H9 (cell line): ENCODE results near the gene TRAK1. TPM values are rescaled to one million over a fixed set of nuclear protein-coding genes. Genes with fewer than 3 reads are reported as not detected.

Source experiments
- DNase-seq: peaks from one replicate; pipeline ENCODE4 v3.0.0-alpha.2; 2017
- H2AFZ ChIP-seq: one replicate; pipeline ENCODE4 v1.6.1; 2013; ENCODE audit warnings: mild to moderate bottlenecking, low read length, control low read depth, moderate library complexity
- H2AK5ac ChIP-seq: 2 replicates; pipeline ENCODE4 v1.6.1; 2013; ENCODE audit warnings: low read length, control low read depth, mixed read lengths; ENCODE audit not compliant: insufficient read length
- H2BK120ac ChIP-seq: one replicate; pipeline ENCODE4 v1.6.1; 2013; ENCODE audit warnings: low read depth, mild to moderate bottlenecking, low read length, control low read depth, inconsistent platforms; ENCODE audit not compliant: poor library complexity, severe bottlenecking
- H2BK12ac ChIP-seq: 2 replicates; pipeline ENCODE4 v1.6.1; 2013; ENCODE audit warnings: low read length, control low read depth, mixed read lengths, low read depth; ENCODE audit not compliant: insufficient read length
- H2BK15ac ChIP-seq: 2 replicates; pipeline ENCODE4 v1.6.1; 2013; ENCODE audit warnings: low read depth, low read length, control low read depth
- H2BK20ac ChIP-seq: one replicate; pipeline ENCODE4 v1.6.1; 2013; ENCODE audit warnings: low read depth, mild to moderate bottlenecking, low read length, control low read depth, inconsistent platforms; ENCODE audit not compliant: poor library complexity, severe bottlenecking
- H2BK5ac ChIP-seq: 2 replicates; pipeline ENCODE4 v1.6.1; 2013; ENCODE audit warnings: low read length, control low read depth, mixed read lengths; ENCODE audit not compliant: insufficient read length
- H3K14ac ChIP-seq: 2 replicates; pipeline ENCODE4 v1.6.1; 2013; ENCODE audit warnings: low read length, control low read depth; ENCODE audit not compliant: insufficient read depth
- H3K18ac ChIP-seq: 2 replicates; pipeline ENCODE4 v1.6.1; 2013; ENCODE audit warnings: low read depth, mild to moderate bottlenecking, mixed read lengths, low read length, control low read depth; ENCODE audit not compliant: insufficient read length
- H3K23ac ChIP-seq: 2 replicates; pipeline ENCODE4 v1.6.1; 2013; ENCODE audit warnings: low read length, control low read depth, mixed read lengths, low read depth; ENCODE audit not compliant: insufficient read length
- H3K23me2 ChIP-seq: 2 replicates; pipeline ENCODE4 v1.6.1; 2013; ENCODE audit warnings: low read depth, mild to moderate bottlenecking, mixed read lengths, low read length, control low read depth; ENCODE audit not compliant: insufficient read length, poor library complexity, severe bottlenecking
- H3K27ac ChIP-seq: 2 replicates; pipeline ENCODE4 v1.5.1; 2013; ENCODE audit warnings: low read length, control low read depth, mixed read lengths, low read depth; ENCODE audit not compliant: insufficient read length
- H3K27me3 ChIP-seq: 2 replicates; pipeline ENCODE4 v1.6.1; 2013; ENCODE audit warnings: low read length, control low read depth, inconsistent platforms; ENCODE audit not compliant: insufficient read depth
- H3K4ac ChIP-seq: 2 replicates; pipeline ENCODE4 v1.6.1; 2013; ENCODE audit warnings: low read depth, mild to moderate bottlenecking, control low read depth, inconsistent platforms, low read length, moderate library complexity
- H3K4me1 ChIP-seq: 2 replicates; pipeline ENCODE4 v1.6.1; 2013; ENCODE audit warnings: low read length, control low read depth, inconsistent platforms; ENCODE audit not compliant: insufficient read depth
- H3K4me2 ChIP-seq: 2 replicates; pipeline ENCODE4 v1.6.1; 2013; ENCODE audit warnings: low read length, control low read depth, mixed read lengths; ENCODE audit not compliant: insufficient read length, insufficient read depth
- H3K56ac ChIP-seq: 2 replicates; pipeline ENCODE4 v1.6.1; 2013; ENCODE audit warnings: low read depth, mild to moderate bottlenecking, mixed read lengths, low read length, control low read depth; ENCODE audit not compliant: insufficient read length
- H3K79me1 ChIP-seq: 2 replicates; pipeline ENCODE4 v1.6.1; 2013; ENCODE audit warnings: low read depth, mild to moderate bottlenecking, moderate library complexity, low read length, control low read depth, inconsistent platforms; ENCODE audit not compliant: insufficient read depth, poor library complexity, severe bottlenecking
- H3K79me2 ChIP-seq: 2 replicates; pipeline ENCODE4 v1.6.1; 2013; ENCODE audit warnings: low read length, control low read depth, inconsistent platforms; ENCODE audit not compliant: insufficient read depth
- H3K9ac ChIP-seq: 2 replicates; pipeline ENCODE4 v1.6.1; 2013; ENCODE audit warnings: low read length, control low read depth, mixed read lengths; ENCODE audit not compliant: insufficient read length; ENCODE audit errors: extremely low read depth
- H3K9me3 ChIP-seq: one replicate; pipeline ENCODE4 v1.6.1; 2013; ENCODE audit warnings: low read depth, low read length, inconsistent platforms; ENCODE audit not compliant: control insufficient read depth
- H3T11ph ChIP-seq: one replicate; pipeline ENCODE4 v1.6.1; 2013; ENCODE audit warnings: mild to moderate bottlenecking, low read length, control low read depth, inconsistent platforms
- H4K20me1 ChIP-seq: one replicate; pipeline ENCODE4 v1.6.1; 2013; ENCODE audit not compliant: control insufficient read depth, insufficient read length, insufficient read depth
- H4K5ac ChIP-seq: 2 replicates; pipeline ENCODE4 v1.6.1; 2013; ENCODE audit warnings: low read depth, mild to moderate bottlenecking, mixed read lengths, low read length, control low read depth; ENCODE audit not compliant: insufficient read length
- H4K8ac ChIP-seq: replicated peaks from 2 replicates; pipeline ENCODE4 v1.6.1; 2013; ENCODE audit warnings: low read length, control low read depth, mixed read lengths, low read depth; ENCODE audit not compliant: insufficient read length
- H4K91ac ChIP-seq: 2 replicates; pipeline ENCODE4 v1.6.1; 2013; ENCODE audit warnings: low read depth, mild to moderate bottlenecking, moderate library complexity, mixed read lengths, low read length, control low read depth; ENCODE audit not compliant: insufficient read length
- H3K27ac Mint-ChIP-seq, 3 experiments: 2 replicates in 2 of 3; 3 replicates in 1 of 3; pipeline ENCODE4 v1.8.0; 2020 to 2021; ENCODE audit warnings: mixed read lengths in 3 of 3, mild to moderate bottlenecking in 1 of 3, moderate library complexity in 1 of 3
- H3K27me3 Mint-ChIP-seq: 2 replicates; pipeline ENCODE4 v1.8.0; 2021; ENCODE audit warnings: low read depth, mild to moderate bottlenecking, moderate library complexity, mixed read lengths
- H3K36me3 Mint-ChIP-seq, 3 experiments: 2 replicates in 2 of 3; 3 replicates in 1 of 3; pipeline ENCODE4 v1.8.0; 2020 to 2021; ENCODE audit warnings: low read depth in 3 of 3, mixed read lengths in 3 of 3; ENCODE audit not compliant: insufficient read depth in 1 of 3
- H3K4me1 Mint-ChIP-seq, 2 experiments: 2 replicates each; pipeline ENCODE4 v1.8.0; 2020; ENCODE audit warnings: mixed read lengths in 2 of 2
- H3K4me3 Mint-ChIP-seq, 2 experiments: 2 replicates in 1 of 2; 3 replicates in 1 of 2; pipeline ENCODE4 v1.8.0; 2020 to 2021; ENCODE audit warnings: mild to moderate bottlenecking in 2 of 2, mixed read lengths in 2 of 2, moderate library complexity in 1 of 2
- H3K9me3 Mint-ChIP-seq, 2 experiments: 2 replicates in 1 of 2; 3 replicates in 1 of 2; pipeline ENCODE4 v1.8.0; 2020; ENCODE audit warnings: mild to moderate bottlenecking in 2 of 2, mixed read lengths in 2 of 2, moderate library complexity in 1 of 2
- CTCF ChIP-seq: fragments of 200-600 bp; sonication (generic); conservative IDR thresholded peaks from 3 replicates; pipeline ENCODE4 v1.8.0; 2021; ENCODE audit warnings: antibody characterized with exemption, mild to moderate bottlenecking
- WGBS: extraction: QIAGEN DNeasy Blood & Tissue Kit; methylation state at CpG from one replicate; pipeline ENCODE4 v1.1.7; 2013; ENCODE audit warnings: missing lambda C conversion rate, low lambda C conversion rate, mixed read lengths; ENCODE audit not compliant: insufficient read length; ENCODE audit errors: extremely low coverage; 5-methylcytosine and 5-hydroxymethylcytosine counted together
- total RNA-seq: library from RNA; stranded (reverse); gene quantifications from 2 replicates; pipeline ENCODE4 v1.2.1, GENCODE V29; 2021

Gene TRAK1
- total RNA-seq, 1 experiment from 2014 or later: 34.2 TPM

GRCh38 chr3:42072831-42073301 is 18.3 kb upstream of the TRAK1 start:
- Histone ChIP-seq H3K56ac (no peak overlapping the region), H3K79me1 (no peaks in the 10 kb centered on the region)

More at GRCh38 chr3:42072831-42073301, 18.3 kb upstream of the TRAK1 start:
- H3K27me3 Mint-ChIP-seq: no peaks in the 10 kb centered on the region
- no peak overlapping the region for H3K18ac ChIP-seq
- peaks cover 7 to 13% of the 10 kb centered on the region in 2 experiments; a peak in 3 of 5 replicates for H3K9me3 Mint-ChIP-seq
- H3K23me2 ChIP-seq: no peaks in the 10 kb centered on the region
- H2AFZ ChIP-seq: no peak overlapping the region
- no peak overlapping the region for H2BK120ac ChIP-seq
- TF ChIP-seq CTCF: no peak
- H3K14ac ChIP-seq: no peak overlapping the region
- no peak overlapping the region for H2BK5ac ChIP-seq
- H4K91ac ChIP-seq: no peak overlapping the region
- H3K27ac ChIP-seq: no peak overlapping the region
- no peaks in the 10 kb centered on the region for H3K9me3 ChIP-seq
- no peaks in the 10 kb centered on the region for H4K20me1 ChIP-seq
- H3K23ac ChIP-seq: no peak overlapping the region
- H3K27ac Mint-ChIP-seq: peak overlapping the region; percentile 13 to 73 (median 33); a peak in 5 of 7 replicates
- H2BK15ac ChIP-seq: no peak overlapping the region
- H3K4ac ChIP-seq: no peak overlapping the region
- peaks cover 0 to 11% (median 3%) of the 10 kb centered on the region in 3 experiments; a peak in 4 of 7 replicates for H3K36me3 Mint-ChIP-seq
- no peak overlapping the region for H3K4me2 ChIP-seq
- no peak overlapping the region for H4K8ac ChIP-seq
- no peaks in the 10 kb centered on the region for H3K27me3 ChIP-seq
- no peak overlapping the region for H3K4me3 Mint-ChIP-seq
- H2BK20ac ChIP-seq: no peak overlapping the region
- no peaks in the 10 kb centered on the region for H3K79me2 ChIP-seq
- no CpG with 5 or more reads among the region's 7 CpGs for WGBS
- H3K4me1 Mint-ChIP-seq: peaks cover 21 to 22% of the 10 kb centered on the region in 2 experiments
- no peak overlapping the region for H3K9ac ChIP-seq
- H4K5ac ChIP-seq: no peak overlapping the region
- H3T11ph ChIP-seq: no peak overlapping the region
- H2BK12ac ChIP-seq: no peak overlapping the region
- H3K4me1 ChIP-seq: no peaks in the 10 kb centered on the region; the same call in 1 of the 2 replicates
- no peak overlapping the region for H2AK5ac ChIP-seq
- DNase-seq: no peak
